ENCODE data around the gene ITGAV.
A peak's percentile ranks its signal among the peaks of the same experiment; 100 is the strongest.

ITGAV gene

DNA sequence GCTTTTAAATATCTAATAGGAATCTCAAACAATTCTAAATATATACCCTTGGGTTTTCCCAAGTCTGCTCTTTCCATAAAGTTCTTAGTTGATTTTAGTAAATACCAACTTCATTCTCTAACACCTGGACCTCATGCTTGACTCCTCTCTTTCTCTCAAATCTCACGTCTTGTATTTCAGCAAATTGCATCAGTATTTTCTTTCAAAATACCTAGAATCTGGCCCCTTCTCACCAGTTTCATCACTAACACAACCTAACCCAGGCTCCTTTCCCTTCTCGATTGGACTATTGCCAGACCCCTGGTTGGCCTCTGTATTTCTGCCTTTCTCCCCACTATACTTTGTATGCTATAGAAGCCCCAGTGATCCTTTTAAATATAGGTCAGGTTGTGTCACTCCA lies 81.0 kb downstream of the ITGAV start:
- DNase-seq (ENCODE audit: low spot score): no peak

DNA sequence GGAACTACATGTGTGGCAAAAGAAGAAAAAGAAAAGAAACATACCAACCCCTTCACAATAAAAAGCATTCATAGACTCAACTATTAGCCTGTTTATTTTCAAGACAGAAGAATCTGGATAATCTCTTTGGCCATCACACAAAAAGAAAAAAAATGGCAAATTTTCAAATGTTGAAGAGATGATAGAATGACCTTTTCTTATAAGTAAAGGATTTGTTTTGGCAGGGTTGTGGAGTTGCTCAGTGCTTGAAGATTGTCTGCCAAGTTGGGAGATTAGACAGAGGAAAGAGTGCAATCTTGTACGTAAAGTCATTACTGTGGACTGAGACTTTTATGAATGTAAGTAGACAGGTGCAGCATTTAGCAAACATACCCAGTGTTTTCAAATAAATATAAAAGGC lies 85.5 kb downstream of the ITGAV start:
- DNase-seq (ENCODE audit: low spot score): no peak

DNA sequence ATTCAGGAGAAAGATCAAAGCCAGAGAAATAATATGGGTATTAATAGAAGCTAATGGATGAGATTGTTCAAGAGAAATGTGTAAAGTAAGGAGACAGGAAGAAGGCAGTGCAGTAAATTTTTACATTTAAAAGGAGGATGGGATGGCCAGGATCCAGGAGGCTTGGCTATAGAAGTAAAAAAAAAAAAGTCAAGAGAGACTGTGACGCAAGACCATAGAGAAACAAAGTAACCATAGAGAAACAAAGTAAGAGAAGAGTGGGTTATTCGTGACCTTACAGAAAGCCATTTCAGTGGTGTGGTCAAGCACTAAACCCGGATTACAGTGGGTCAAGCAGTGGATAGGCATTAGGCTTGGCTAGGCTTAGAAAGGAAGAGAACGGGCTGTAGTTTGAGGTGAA lies 93.5 kb downstream of the ITGAV start:
- DNase-seq (ENCODE audit: low spot score): no peak

DNA sequence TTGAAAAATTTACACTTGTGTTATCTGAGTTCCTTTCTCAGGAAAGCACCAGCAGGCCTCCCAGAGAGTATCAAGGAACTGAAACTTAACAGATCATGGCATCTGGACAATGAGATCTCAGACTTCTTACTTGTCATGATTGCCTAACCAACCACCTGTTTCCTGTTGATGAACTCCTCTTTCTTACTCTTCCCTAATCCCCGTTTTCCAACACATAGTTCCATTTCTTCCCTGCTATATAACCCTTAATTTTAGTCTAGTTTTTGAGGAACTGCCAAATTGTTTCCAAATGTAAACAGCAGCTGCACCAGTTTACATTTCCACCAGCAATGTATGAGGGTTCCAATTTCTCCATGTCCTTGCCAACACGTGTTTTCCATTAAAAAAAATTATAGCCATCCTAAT lies 98.0 kb downstream of the ITGAV start:
- DNase-seq (ENCODE audit: low spot score): no peak

DNA sequence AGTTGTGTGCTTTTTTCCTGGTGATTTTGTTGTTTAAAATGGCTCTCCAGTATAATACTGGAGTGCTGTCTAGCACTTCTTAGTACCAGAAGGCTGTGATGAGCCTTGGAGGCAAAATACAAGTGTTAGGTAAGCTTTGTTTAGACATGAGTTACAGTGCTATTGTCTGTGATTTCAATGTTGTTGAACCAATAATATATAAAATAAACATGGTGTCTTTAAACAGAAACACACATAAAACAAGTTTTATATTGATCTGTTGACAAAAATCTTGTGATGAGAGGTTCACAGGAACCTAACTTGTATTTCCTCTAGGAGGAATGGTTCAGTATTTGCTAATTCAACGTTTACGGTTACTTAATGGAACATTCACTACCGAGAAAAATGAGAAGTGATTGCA lies 99.0 kb downstream of the ITGAV start:
- no peak for DNase-seq (ENCODE audit: low spot score)

DNA sequence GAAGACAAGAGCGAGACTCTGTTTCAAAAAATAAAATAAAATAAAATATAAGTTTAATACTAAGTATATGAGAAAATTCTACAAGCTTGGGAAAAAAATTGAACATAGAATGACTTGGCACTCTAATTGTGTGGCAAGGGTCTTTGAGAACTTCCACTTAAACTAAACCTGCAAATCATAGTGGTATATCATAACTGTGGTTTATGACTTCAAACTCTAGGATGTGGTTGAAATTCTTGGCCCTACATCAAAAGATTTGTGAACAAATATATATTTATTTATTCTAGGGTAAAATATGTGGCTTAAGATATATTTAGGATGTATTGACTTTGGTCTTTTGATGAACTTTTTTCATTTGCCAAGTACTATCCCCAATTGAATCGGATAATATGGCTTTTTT lies 100.9 kb downstream of the ITGAV start:
- no peak for DNase-seq (ENCODE audit: low spot score)

DNA sequence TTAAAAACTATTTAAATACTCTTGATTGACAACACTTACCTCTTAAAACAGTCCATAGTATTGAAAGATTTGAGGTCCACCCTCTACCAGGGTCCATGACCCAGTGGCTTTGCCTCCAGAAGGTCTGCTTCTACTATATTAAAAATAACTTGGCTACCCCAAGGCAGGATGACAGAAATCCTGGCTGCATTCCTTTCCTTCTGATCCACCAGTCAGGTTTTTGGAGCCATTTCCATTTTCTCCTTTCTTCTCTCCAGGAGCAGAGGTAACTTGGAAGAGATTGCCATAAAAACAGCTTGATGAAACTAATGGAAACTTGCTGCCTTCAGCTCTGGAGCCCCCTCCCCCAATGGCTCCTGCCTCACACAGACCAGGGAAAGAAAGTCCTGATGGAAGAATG lies 101.4 kb downstream of the ITGAV start:
- DNase-seq (ENCODE audit: low spot score): no peak

DNA sequence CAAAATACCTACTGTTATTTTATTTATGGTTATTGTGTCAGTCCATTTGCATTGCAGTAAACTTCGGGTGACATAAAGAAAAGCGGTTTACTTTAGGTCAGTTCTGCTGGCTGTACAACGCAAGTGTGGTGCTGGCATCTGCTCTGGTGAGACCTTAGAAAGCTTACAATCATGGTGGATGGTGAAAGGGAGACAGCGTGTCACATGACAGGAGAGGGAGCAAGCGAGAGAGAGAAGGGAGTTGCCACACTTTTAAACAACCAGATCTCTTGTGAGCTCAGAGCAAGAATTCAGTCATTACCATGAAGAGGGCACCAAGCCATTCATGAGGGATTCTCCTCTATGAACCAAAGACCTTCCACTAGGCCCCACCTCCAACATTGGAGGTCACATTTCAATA lies 102.0 kb downstream of the ITGAV start:
- DNase-seq (ENCODE audit: low spot score): no peak

DNA sequence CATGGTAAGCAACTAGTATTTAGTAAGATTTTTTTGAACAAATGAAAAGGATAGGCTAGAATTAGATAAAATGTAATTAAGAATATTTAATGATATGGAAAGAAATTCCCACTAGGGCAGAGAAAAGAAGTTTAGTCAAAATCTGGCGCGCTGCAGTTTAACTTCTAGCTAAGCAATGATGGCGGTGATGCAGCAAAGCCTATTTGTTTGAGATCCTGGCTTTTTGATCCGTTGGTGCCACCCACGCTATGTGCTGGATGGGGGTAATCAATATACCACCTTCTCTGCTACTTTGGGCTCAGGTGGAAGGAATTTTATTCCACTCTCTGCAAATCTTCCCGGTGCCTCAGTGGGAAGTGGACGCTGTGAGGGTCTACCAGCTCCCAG lies 103.6 kb downstream of the ITGAV start:
- DNase-seq (ENCODE audit: low spot score): no peak

DNA sequence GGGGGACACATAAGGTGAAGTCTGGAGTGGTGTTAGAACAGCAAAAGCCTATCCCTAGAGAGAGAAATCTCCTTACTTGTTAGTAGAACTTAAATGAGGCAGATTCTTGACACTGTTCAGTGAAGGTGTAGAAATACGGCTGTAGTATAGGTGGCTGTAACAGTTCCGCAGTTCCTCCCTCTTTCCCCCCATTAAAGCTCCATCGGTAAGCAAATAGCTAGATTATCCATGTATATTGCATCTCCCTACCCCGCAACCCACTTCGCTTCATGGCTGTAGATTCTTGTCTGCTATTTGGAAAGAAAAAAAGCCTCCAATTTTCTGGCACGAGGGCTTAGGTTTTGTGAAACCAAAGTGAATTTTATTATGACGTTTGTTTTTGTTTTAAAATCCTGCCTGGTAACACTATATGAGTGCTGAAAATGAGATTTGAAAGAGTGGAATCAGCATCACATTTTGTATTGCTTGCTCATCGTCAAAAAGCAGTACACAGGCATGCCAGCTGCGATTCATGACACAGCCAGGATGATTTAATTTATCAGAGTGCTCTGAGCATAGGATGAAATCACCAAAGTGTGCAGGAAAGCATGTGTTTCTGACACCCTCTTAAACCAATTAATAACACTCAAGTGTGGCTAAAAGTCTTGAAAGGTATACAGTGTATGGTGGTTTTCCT lies 105.4 kb downstream of the ITGAV start:
- peak; percentile 73 for DNase-seq (ENCODE audit: low spot score)

DNA sequence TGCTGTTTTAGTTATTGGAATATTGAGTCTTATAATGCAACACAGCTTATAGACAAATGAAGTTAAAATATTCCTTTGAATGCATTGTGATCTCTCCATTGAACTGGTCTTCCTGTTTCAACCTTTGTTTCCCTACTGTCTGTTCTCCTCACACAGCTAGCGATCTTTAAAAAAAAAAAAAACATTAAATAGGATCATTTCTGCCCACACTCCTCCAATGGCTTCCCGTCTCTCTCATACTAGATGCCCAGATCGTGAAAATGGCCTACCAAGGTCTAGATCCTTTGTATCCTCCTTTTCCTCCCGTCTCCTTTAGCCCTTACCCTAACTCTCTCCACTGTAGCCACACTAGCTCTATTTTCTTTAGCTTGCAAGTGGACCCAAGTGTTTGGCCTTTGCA lies 106.4 kb downstream of the ITGAV start:
- DNase-seq (ENCODE audit: low spot score): peak; percentile 53

DNA sequence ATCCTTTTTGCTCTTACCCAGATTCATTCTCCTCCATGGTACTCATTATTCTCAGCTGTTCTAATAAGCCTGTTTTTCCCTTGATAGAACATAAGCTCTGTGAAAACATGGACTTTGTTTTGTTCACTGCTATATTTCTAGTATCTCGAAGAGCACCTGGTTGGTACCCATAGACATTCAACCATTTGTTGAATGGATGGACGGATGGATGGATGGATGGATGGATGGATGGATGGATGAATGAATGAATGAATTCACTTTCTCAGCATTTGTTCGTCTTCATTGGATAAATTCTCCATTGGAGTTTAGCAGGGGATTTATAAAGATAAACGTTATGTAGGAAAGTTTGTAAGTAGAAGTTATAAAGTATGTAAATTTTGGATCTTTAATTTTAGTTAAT lies 106.9 kb downstream of the ITGAV start:
- DNase-seq (ENCODE audit: low spot score): no peak

DNA sequence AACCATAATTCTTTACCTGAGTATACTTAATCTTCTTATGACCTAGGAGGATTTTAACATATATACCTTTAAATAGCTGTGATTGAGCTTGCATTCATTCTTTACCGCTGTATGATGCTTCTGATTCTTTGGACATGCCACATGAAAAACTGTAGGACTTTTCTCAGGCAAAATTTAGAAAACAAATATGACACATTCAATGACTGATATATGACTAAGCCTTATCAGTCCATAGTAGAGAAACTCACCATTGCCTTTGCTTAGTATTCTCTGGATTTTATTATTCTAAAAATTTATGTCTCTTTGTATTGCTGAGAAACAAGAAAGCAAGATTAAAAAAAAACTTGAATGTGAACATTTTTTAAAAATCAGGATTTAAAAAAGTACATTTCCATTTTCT lies 107.7 kb downstream of the ITGAV start:
- DNase-seq (ENCODE audit: low spot score): no peak

DNA sequence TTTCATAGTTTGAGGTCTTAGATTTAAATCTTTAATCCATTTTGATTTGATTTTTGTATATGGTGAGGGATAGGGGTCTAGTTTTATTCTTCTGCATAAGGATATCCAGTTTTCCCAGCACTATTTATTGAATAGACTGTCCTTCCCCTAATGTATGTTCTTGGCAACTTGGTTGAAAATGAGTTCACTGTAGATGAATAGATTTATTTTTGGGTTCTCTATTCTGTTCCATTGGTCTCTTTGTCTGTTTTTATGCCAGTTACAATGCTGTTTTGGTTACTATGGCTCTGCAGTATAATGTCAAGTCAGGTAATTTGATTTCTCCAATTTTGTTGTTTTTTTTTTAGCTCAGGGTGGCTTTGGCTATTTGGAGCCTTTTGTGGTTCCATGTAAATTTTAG lies 109.9 kb downstream of the ITGAV start:
- DNase-seq (ENCODE audit: low spot score): peak; percentile 69

DNA sequence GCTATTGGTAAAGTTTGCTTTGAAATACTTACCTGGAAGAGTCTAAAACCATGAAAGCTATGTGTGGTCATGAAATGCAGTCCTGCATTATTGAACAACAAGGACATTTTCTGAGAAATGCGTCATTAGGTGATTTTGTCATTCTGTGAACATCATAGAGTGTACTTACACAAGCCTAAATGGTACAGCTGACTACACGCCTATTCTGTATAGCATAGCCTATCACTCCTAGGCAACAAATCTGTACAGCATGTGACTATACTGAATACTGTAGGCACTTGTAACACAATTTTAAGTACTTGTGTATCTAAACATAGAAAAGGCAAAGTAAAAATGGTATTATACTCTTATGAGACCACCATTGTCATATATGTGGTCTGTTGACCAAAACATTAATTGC lies 112.2 kb downstream of the ITGAV start:
- DNase-seq (ENCODE audit: low spot score): no peak

DNA sequence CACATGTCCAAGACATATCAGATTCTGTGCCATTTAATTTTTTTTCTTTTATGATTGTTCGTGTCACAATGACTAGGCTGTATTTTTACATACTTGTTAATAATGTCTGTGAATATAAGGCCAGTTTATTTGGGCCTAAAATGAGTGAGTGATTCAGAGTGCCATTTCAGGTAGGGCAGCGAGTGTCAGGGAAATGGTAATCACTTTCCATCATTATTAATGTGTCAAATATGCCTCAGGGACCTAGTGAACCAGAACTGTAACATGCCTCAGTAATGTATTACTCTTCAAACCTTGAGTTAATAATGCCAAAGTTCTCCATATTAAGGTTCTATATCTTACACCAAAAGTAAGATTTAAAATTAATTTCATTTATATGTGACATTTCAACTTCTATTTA lies 112.6 kb downstream of the ITGAV start:
- no peak for DNase-seq (ENCODE audit: low spot score)

DNA sequence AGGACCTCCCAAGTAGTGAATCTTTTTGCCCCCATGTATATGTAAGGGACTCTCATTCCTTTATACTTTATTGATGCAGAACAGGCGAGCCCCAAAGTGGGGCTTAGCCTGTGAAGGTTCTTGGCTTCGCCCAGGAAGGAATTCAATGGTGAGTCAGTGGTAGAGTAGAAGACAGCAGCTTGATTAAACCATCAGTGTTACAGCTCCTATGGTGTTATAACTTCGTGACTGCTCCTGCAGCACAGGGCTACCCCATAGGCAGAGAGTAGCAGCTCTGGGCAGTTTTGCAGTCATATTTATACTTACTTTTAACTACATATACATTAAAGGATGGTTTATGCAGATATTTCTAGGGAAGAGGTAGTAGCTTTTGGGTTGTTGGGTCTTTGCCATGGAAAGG lies 115.0 kb downstream of the ITGAV start:
- DNase-seq (ENCODE audit: low spot score): no peak

DNA sequence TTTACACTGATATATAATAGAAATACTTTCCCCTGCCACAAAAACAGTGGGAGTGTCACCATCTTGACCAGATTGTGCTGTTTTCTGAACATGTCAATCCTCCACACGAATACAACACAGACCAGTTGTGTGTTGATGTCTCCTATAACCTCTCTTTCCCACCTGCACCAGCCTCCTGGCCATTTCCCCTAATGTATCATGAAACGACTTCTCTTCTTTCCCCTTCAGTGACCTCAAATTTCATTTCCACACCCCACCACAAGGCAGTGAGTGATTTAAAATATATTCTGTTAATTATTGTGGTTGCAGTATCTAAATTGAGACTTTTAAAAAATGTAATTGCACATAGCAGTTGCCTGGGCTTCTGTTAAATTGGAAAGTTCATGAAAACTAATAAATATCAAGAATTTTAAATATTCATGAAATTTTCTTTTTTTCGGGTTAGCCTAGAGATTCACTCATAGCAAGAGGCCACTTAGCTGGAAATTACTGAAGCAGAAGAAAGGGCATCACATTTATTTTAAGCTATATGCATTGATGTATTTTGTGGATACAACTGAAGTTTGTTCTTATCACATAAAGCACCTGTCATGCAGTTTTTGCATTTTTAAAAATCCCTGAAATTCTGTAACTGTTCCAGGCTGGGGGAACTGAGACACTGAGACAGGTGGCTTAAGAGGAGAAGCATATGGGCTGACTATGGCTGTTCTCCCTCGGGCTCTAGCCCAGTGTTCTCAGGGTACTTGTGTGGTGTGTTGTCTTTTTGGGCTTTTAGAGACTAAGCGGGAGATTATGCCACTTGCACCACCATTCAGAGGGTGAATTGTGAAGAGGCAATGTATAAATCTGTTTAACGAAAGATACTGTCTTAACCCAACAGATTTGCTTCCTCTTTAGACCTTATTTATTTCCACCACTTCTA lies 119.9 kb downstream of the ITGAV start:
- DNase-seq (ENCODE audit: low spot score): no peak

DNA sequence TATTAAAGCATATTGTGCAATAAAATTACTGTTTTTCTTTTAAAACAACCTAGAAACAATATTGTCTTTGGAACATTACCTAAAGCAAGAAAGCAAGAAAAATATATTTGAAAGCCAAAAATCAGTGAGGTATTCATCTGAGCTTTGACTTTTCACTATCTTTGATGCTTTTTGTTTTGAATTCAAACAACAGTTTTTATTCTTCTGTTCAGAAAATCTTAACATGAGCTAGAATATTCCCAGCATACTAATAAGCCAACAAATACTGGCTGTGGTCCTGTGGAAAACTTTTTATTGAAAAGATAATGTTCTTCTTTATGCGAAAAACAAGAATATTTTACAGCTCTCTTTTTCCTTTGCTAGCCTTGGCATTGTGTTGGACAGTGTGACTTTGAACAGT lies 123.8 kb downstream of the ITGAV start:
- peak; percentile 47 for DNase-seq (ENCODE audit: low spot score)

DNA sequence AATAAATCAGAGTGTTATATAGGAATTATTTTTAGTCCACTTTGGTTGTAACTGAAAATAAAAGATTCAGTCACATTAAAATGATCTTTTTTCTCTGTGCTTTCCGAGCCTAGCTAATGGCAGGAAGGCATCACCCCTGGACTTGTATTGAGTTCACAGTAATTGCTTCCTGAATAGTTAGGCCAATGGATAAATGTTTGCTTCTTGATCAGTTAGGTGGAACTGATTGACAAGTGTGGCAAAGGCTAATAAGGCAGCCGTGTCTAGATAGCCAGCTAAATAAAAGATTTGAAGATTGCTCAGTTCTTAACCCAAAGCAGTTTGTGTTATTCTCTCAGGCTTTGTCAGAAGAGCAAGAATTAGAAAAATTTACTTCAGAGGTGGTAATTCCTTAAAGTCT lies 124.8 kb downstream of the ITGAV start:
- DNase-seq (ENCODE audit: low spot score): no peak

DNA sequence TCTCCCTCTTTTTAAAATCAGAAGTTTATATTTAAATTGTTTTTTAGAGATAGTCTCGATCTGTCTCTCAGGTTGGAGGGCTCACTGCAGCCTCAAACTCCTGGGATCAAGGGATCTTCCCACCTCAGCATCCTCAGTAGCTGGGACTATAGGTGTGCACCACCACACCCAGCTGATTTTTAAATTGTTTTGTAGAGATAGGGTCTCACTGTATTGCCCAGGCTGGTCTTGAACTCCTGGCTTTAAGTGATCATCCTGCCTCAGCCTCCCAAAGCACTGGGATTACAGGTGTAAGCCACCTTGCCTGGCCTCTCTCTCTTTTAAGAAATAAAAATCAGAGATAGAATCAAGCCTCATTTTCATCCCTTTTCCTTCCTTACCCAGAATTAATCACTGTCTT lies 126.1 kb downstream of the ITGAV start:
- no peak for DNase-seq (ENCODE audit: low spot score)

DNA sequence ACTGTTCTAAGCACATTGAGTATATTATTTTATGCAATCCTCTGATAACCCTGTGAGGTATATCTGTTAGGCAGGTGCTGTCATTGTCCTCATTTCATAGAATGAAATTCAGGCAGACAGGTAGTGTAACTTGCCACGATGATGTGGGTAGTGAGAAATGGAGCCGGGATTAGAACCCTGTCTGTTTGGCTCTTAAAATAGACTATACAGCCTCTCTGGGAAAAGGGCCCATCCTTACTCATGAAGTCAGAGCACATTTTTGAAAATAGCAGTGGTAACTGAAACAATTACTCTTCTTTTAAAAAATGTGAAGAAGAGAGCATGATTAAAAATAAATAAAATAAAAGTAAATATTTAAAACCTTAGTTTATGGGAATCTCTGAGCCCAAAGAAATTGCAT lies 127.0 kb downstream of the ITGAV start:
- DNase-seq (ENCODE audit: low spot score): no peak

DNA sequence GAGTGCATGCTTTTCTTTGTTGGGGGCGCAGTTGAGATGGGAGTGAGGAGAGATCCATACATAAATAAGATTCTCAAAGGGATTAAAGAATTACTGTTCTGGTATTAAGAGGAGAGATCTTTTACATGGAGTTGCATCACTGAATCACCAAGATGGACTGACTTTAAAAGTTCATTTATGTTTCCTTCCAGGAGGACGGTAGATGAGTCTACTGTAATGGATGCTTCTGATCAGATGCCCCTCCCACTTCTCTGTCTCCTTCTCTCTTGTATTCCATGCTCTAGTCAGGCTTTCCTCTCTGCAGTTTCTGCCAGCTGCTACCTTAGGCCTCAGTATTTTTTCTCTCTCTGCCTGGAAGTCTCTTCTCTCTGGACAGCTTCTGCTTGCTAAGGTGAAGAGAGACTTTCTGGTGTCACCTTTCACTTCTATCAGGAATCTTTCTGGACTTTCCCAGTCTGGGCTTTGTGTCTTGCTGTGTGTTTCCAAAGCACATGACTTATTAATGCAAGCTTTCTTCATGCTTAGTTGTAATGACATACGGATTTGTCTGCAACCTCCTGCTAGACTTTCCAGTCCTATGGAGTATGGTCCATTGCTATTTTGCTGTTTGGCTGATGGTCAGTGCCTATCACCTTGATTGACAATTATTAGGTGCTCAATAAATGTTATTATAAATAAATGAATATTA lies 127.6 kb downstream of the ITGAV start:
- DNase-seq (ENCODE audit: low spot score): peak; percentile 72

All from pons (tissue), 1 donor.